Measurements from ENCODE around the gene GRAP2.
"Not testable (repeated sequence)": the region's sequence is repeated elsewhere in the genome, so short reads cannot be mapped to it uniquely, and the experiment has no call there.

GRAP2 gene

GRCh38 chr22:39898997-39899396 is 1.9 kb upstream of the GRAP2 start:
- no peak for DNase-seq (ENCODE audit: low read depth)

GRCh38 chr22:39901565-39902146 is 772 bp downstream of the GRAP2 start:
- no peak for DNase-seq (ENCODE audit: low read depth)
- no peak for TF ChIP-seq CTCF (IDR thresholded peaks at IDR 0.05; ENCODE audit: low read depth, low read length, missing control alignments)
- in situ Hi-C loops (cut with HindIII; ENCODE audit: low sequenced_read_pairs) = no loop called here
- H3K4me3 ChIP-seq (ENCODE audit: low read depth, low read length) = no peak overlapping the region

More at GRCh38 chr22:39898997-39899396, 1.9 kb upstream of the GRAP2 start:
- TF ChIP-seq CTCF (IDR thresholded peaks at IDR 0.05; ENCODE audit: low read depth, low read length, missing control alignments) = no peak
- no peak overlapping the region for H3K4me3 ChIP-seq (ENCODE audit: low read depth, low read length)
- in situ Hi-C loops (cut with HindIII; ENCODE audit: low sequenced_read_pairs) = no loop called here

- in situ Hi-C loops (cut with HindIII; ENCODE audit: low sequenced_read_pairs); H3K4me3 ChIP-seq (ENCODE audit: low read depth, low read length); DNase-seq (ENCODE audit: low read depth): not testable (repeated sequence)
Observed at GRCh38 chr22:39904024-39904423, 3.1 kb downstream of the GRAP2 start.

- no peak overlapping the region for H3K4me3 ChIP-seq (ENCODE audit: low read depth, low read length)
- DNase-seq (ENCODE audit: low read depth) = no peak
- in situ Hi-C loops (cut with HindIII; ENCODE audit: low sequenced_read_pairs) = no loop called here
- no peak for TF ChIP-seq CTCF (IDR thresholded peaks at IDR 0.05; ENCODE audit: low read depth, low read length, missing control alignments)
Observed at GRCh38 chr22:39904862-39905261, 4.0 kb downstream of the GRAP2 start.

GRCh38 chr22:39905687-39906086 is 4.8 kb downstream of the GRAP2 start:
- TF ChIP-seq CTCF (IDR thresholded peaks at IDR 0.05; ENCODE audit: low read depth, low read length, missing control alignments) = no peak
- DNase-seq (ENCODE audit: low read depth) = no peak
- H3K4me3 ChIP-seq (ENCODE audit: low read depth, low read length) = no peak overlapping the region
- in situ Hi-C loops (cut with HindIII; ENCODE audit: low sequenced_read_pairs) = no loop called here

- TF ChIP-seq CTCF (IDR thresholded peaks at IDR 0.05; ENCODE audit: low read depth, low read length, missing control alignments) = no peak
- no peak overlapping the region for H3K4me3 ChIP-seq (ENCODE audit: low read depth, low read length)
- DNase-seq (ENCODE audit: low read depth) = no peak
- in situ Hi-C loops (cut with HindIII; ENCODE audit: low sequenced_read_pairs) = no loop called here
Observed at GRCh38 chr22:39906207-39906606, 5.3 kb downstream of the GRAP2 start.

GRCh38 chr22:39907047-39907446 is 6.2 kb downstream of the GRAP2 start:
- no peak for DNase-seq (ENCODE audit: low read depth)
- in situ Hi-C loops (cut with HindIII; ENCODE audit: low sequenced_read_pairs) = no loop called here
- H3K4me3 ChIP-seq (ENCODE audit: low read depth, low read length) = no peak overlapping the region
- no peak for TF ChIP-seq CTCF (IDR thresholded peaks at IDR 0.05; ENCODE audit: low read depth, low read length, missing control alignments)
